Right forelimb (tissue), 1 donor: ENCODE data around the gene LRIG1.

Experiments
- DNase-seq: peaks from one replicate; pipeline ENCODE4 v3.0.0-alpha.2; 2018

LRIG1 gene

DNA sequence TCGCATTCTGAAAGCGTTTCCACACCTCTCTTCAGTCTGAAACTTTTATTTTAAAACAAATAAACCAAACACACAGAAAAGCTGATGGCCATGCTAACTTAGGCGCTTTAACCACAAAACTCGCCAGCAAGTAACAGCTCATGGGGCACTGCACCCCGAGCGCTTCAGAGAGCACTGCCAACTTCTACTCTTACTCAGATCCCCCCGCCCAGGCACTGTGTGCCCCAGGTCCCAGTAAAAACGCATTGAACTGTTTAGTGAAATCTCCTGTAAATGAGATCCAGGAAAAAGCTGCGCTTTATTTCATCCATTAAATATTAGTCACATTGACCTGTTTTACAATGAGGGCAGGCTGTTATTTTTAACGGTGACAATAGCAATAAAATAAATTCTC, 99.7 kb downstream of the LRIG1 start:
- DNase-seq: peak; percentile 43

DNA sequence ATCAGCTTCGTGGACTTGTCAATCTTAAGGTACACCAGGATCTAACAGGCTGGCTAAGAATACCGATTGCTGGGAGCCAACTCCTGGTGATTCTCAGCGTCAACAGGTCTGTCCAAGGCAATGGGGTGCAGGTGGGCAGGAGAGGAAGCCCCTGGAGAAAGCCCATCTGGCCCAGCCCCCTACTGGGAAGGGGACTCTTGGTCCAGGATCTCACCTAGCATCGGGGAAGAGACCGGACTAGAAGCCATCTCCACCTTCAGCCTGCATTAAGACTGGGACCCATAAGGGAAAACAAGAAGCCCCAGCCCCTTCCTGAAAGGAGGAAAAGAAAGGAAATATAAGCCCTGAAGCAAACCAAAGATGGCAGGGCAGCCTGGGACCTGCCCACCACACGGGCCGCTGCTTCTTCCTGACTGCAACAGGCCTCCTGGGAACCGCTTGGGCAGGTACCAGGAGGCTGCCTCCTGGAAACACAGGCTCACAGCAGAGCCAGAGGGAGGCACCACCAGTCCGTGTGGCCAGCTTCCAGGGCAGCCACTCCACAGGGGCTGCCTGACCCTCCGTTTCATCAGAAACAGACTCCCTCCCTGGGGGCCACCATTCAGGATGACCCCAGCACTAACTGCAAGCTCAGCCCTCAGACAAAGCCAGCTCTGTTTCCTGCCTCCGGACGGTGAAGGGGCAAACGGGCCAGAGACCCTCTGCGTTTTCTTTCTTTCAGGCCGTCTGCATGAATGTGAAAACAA, 100.2 kb downstream of the LRIG1 start:
- DNase-seq: peak; percentile 44

DNA sequence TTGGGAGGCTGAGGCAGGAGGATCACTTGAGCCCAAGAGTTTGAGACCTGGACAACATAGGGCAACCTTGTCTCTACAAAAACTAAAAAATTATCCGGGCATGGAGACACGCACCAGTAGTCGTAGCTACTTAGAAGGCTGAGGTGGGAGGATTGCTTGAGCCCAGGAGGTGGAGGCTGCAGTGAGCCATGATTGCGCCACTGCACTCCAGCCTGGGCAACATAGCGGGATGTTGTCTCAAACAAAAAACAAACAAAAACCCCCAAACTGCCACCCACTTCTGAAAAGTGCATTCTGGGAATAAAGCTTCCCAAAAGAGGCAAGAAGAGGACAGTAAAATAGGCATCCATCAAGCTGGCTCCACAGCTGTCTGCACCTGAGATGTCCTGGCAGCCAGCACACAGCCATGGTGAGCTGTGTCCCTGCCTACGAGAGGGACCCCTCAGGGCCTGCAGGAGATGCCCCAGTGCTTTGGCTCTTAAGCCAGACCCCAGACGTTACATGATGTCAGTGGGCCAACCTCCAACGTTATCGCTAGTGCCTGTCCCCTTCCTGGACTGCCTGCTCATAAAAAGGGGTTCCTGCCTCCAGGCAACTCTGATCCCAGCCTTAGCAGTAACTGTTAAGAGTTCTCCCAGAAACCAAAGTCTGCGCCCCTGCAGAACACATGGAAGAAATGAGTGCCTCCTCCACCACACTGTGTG, 101.1 kb downstream of the LRIG1 start:
- peak; percentile 30 for DNase-seq

DNA sequence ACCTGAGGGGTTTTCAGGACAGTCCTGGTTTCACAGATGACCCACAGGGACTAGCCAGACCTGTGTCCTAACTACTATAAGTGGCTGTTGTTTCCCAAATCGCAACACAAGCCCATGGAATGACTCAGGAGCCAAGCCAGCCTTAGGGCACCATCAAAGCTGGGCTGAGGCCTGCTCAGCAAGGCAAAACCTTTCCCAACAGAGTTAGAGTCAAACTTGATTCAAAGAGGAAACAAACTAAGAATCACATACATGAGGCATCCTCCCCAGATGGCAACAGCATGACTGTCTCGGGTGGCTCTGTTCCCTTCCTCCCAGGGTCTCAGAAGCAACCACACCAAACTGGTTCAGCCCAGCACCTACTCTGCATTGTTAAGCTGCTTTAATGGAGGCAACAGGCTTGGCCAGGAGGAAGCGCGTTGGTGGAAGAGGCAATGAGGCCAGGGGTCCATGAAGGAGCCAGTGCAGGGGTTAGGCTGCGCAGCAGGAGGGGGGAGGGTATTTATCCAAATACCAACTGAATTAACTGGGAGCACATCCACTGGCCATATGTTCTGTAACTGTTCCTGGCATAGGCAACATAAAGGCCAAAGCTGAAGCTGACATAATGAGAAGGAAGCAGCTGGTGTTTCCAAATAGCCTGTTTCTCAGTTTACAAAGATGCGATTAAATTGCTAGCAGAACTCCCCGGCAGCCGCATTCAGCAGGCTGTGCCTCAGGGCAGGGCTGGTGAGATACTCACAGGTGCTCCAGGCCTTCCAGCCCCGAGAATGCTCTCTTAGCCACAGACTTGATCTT, 102.4 kb downstream of the LRIG1 start:
- peak; percentile 46 for DNase-seq

GRCh38 chr3:66397745-66398144, 103.1 kb downstream of the LRIG1 start:
- peak; percentile 39 for DNase-seq

DNA sequence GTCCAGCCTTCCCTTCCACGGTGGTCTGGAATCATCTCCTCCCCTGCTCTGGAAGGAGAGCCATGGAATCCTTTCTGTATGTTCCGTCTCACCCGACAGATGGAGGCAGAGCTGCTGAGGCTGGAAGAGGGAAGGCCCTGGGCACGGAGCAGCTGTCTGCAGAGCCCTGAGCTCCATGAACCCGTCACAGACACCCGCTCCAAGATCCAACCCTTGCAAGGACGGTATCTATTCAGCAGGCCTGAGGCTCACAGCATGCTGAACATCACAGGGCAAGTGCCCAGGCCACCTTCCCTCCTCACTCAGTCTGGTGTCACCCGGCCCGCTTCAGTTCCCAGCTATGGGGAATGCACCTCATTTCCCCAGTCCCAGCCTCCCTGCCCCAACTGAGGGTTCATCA, 103.9 kb downstream of the LRIG1 start:
- DNase-seq: peak; percentile 30

DNA sequence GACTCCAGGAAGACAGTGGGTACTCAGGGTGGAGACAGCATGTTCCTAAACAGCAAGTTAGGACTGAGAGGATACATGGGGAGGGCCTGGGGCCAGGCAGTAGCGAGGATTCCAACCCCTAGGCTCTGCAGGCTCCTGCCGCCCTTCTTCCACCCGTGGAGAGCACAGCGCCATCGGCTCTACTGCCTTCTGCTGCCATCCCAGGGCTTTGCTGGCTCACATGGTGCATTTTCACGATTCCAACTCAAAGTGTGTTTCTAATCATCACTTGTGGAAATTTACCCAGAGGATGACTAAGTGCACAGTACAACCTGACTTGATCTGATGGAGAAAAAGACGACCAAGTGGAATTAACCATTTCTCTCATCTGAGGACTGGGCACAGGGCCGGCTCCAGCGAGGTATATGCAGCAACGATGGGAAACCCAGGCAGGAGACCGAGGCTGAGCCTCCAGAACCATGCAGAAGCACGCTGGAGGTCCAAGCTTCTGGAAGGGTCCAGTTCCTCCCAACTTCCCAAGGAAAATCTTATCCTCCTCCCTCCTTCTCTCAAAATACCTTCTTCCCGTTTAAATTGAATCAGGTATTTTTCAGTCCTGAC, 104.6 kb downstream of the LRIG1 start:
- no peak for DNase-seq

GRCh38 chr3:66395635-66396034, 105.2 kb downstream of the LRIG1 start:
- no peak for DNase-seq

- no peak for DNase-seq
These were observed 106.0 kb downstream of the LRIG1 start for GRCh38 chr3:66394753-66395249.

GRCh38 chr3:66394019-66394752, 106.6 kb downstream of the LRIG1 start:
- no peak for DNase-seq

- no peak for DNase-seq
These were observed 107.4 kb downstream of the LRIG1 start for GRCh38 chr3:66393333-66394005.

- no peak for DNase-seq
These were observed 107.9 kb downstream of the LRIG1 start for GRCh38 chr3:66392966-66393332.

DNA sequence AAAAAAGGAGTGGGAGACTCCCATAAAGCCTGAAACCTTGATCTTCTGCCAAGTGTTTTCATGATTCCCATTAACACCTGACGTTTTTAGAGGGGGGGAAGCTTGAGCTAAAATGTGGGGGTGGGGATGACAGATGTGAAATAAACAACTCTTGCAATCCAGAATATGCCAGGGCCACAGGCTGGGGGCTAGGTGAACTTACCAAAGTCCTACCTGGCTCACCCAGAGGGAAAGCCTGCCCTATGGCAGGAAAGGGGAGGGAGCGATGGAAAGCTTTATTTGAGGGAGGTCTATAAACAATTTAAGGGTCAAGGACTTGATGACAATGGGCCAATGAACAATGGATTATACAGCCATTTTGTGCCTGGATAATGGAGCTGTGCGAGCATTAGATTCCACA, 108.3 kb downstream of the LRIG1 start:
- DNase-seq: peak; percentile 26

DNA sequence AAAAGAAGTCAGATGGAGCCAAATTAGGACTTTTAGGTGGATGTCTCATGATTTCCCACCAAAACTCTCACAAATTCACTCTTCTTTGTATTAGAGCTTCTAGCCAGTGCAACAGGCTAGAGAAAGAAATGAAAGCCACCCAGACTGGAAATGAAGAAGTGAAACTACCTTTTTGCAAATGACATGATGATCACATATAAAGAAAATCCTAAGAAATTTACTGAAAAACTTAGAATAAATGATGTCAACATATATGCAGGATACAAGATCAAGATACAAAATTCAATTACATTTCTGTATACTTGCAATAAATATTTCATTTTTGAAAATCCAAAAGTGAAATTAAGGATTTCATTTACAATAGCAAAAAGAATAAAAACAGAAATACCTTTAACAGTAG, 110.8 kb downstream of the LRIG1 start:
- no peak for DNase-seq

DNA sequence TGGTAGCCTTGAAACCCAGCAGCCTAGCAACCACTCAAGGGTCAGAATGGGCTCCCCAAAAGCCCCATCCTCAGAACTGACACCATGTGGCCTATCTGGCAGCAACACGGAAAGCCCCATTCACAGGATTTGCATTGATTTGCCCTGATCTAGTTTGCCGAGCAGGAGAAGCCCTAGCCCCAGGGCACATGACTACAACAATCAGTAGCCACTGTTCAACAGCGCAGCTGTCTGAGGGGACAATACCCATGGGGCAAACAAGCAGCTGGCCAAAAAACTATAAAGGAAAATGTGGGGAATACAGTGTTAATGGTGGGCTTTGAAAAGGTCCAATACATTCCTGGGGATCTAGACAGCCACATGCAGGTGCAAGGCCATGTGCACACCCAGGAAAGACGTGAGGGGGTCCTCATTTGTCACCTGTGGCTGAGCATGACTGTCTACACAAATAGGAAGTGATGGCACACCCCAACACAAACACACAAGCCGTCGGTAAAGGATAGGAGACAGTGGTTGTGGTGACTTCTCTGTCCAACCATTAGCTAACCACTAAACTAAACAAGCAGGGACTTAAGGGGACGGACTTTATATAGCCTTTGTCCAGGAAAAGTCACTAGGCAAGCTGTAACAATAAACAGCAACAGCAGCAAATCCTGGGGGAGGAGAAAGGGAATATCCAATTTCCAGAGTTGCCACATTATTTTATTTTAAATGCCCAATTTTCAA, 113.7 kb downstream of the LRIG1 start:
- DNase-seq: peak; percentile 41

GRCh38 chr3:66386011-66386924, 114.6 kb downstream of the LRIG1 start:
- peak; percentile 18 for DNase-seq

DNA sequence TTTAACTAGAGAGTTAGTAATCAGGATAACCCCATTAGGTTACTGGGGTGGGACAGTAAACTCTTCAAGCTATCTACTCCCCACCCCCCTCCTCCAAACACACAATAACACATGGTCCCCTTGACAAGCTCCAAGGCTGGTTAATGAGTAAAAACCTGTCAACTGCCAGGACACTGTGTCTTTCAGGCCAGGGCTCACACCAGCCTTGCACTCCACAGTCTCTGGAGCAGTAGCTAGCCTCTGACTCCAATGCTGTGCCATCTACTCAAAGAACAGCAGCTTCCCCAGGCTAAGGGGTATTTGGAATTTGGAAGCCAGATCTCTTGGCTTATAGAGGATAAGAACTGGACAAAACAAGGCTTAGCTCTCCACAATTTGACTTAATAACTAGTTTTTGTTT, 115.8 kb downstream of the LRIG1 start:
- DNase-seq: peak; percentile 19

GRCh38 chr3:66383998-66384745, 116.7 kb downstream of the LRIG1 start:
- no peak for DNase-seq

GRCh38 chr3:66383023-66383422, 117.8 kb downstream of the LRIG1 start:
- no peak for DNase-seq
